Measurements from ENCODE around the gene TRPM8. TPM values are rescaled to one million over a fixed set of nuclear protein-coding genes. Genes with fewer than 3 reads are reported as not detected.

The TRPM8 gene
- total and polyA plus RNA-seq, 2 of the 13 experiments (the other 11 are each of a cell fraction or from before 2014, with no cell fraction given): 0.12 TPM; not detected in 1

DNA sequence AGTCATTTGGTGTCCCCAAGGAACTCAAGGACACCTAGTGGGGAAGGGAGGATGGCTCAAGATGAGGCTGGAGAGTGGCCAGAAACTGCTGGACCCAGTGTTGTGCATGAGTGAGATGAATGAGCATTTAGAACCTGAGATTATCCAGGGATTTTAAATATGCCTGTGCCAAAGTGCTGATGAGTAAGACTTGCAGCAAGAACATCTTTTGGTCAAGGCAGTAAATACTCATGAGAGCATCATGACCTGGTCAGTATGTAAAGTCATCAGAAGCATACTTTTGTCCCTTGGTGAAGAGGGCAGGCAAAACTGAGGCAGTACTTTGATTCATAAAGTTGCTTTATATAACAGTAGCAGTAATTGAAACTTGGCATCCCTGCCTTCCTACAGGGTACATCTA lies 130.2 kb downstream of the TRPM8 start:
- Histone ChIP-seq H3K4me2 (ENCODE audit: low read depth, low read length) (no peak overlapping the region), H3K27ac (ENCODE audit: extremely low read length, insufficient read depth, low read length) (no peak overlapping the region), H3K4me3 (replicated peaks in 1 of 3; ENCODE audit: insufficient read depth in 1 of 3, low read depth in 2 of 3, low read length in 3 of 3) (no peak overlapping the region), H2AFZ (ENCODE audit: low read length) (no peak overlapping the region), H3K4me1 (ENCODE audit: insufficient read depth, low read length) (no peaks in the 10 kb centered on the region), H3K36me3 (replicated peaks in 1 of 2; ENCODE audit: control insufficient read depth in 1 of 2, insufficient read depth in 2 of 2, low read length in 2 of 2) (no peaks in the 10 kb centered on the region), H3K9me3 (ENCODE audit: low read length) (no peaks in the 10 kb centered on the region), H3K79me2 (ENCODE audit: insufficient read depth, low read length) (no peaks in the 10 kb centered on the region), H3K27me3 (ENCODE audit: control insufficient read depth in 1 of 2, insufficient read depth in 2 of 2, low read length in 2 of 2) (no peaks in the 10 kb centered on the region), H3K9ac (ENCODE audit: insufficient read depth, low read depth, low read length) (no peak overlapping the region), H4K20me1 (ENCODE audit: insufficient read depth, low read length) (no peaks in the 10 kb centered on the region)
- FAIRE-seq: no peak
- ATAC-seq: no peak
- no peak for TF ChIP-seq SYNCRIP (IDR thresholded peaks at IDR 0.05; ENCODE audit: insufficient read depth, low read depth, low read length)
- TF ChIP-seq ZC3H4 (CRISPR knock-in tag; IDR thresholded peaks at IDR 0.05; ENCODE audit: borderline replicate concordance): no peak
- TF ChIP-seq ZNF629 (CRISPR knock-in tag; conservative IDR thresholded peaks at IDR 0.05): no peak
- DNase-seq (ENCODE audit: low spot score): no peak
- intact Hi-C loops (cut with micrococcal nuclease; ENCODE audit: unreplicated experiment): no loop called here
- CTCF ChIA-PET (ENCODE audit: low intra/inter-chr PET ratio, low total read pairs): no interaction called here
- POLR2A ChIA-PET: no interaction called here
- in situ Hi-C loops (cut with HindIII; ENCODE audit: extremely low pct_ligation_motif_present, low pct_unique_long_range_greater_than_20kb): no loop called here
- BruUV-seq (replicated peaks): no TSS peak

DNA sequence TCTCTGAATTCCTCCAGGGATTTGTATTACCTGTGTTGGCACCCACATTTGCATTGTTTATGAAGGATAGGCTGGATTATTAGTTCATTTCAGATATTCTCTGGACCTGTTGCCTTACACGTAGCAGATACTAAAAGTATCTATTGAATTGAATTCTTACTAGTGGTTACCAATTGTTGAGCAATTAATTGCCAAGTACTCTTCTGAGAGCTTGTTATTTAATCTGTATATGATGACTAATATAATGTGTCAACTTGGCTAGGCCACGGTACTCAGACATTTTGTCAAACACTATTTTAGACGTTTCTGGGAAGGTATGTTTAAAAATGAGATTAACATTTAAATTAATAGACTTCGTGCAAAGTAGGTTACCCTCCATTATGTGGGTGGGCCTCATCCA lies 130.9 kb downstream of the TRPM8 start:
- 18% methylated on average over 4 of the region's 4 CpGs for WGBS (ENCODE audit: low lambda C conversion rate)
- no peak for DNase-seq (ENCODE audit: low spot score)
- Histone ChIP-seq H3K4me1 (ENCODE audit: insufficient read depth, low read length) (no peaks in the 10 kb centered on the region), H3K4me2 (ENCODE audit: low read depth, low read length) (no peak overlapping the region), H3K36me3 (replicated peaks in 1 of 2; ENCODE audit: control insufficient read depth in 1 of 2, insufficient read depth in 2 of 2, low read length in 2 of 2) (no peaks in the 10 kb centered on the region), H3K4me3 (replicated peaks in 1 of 3; ENCODE audit: insufficient read depth in 1 of 3, low read depth in 2 of 3, low read length in 3 of 3) (no peak overlapping the region), H3K27me3 (ENCODE audit: control insufficient read depth in 1 of 2, insufficient read depth in 2 of 2, low read length in 2 of 2) (no peaks in the 10 kb centered on the region), H3K9ac (ENCODE audit: insufficient read depth, low read depth, low read length) (no peak overlapping the region), H2AFZ (ENCODE audit: low read length) (no peak overlapping the region), H3K9me3 (ENCODE audit: low read length) (no peaks in the 10 kb centered on the region), H4K20me1 (ENCODE audit: insufficient read depth, low read length) (no peaks in the 10 kb centered on the region), H3K27ac (ENCODE audit: extremely low read length, insufficient read depth, low read length) (no peak overlapping the region), H3K79me2 (ENCODE audit: insufficient read depth, low read length) (no peaks in the 10 kb centered on the region)
- no peak for ATAC-seq
- CTCF ChIA-PET (ENCODE audit: low intra/inter-chr PET ratio, low total read pairs): no interaction called here
- no peak for FAIRE-seq
- POLR2A ChIA-PET: no interaction called here
- no TSS peak for BruUV-seq (replicated peaks)
- in situ Hi-C loops (cut with HindIII; ENCODE audit: extremely low pct_ligation_motif_present, low pct_unique_long_range_greater_than_20kb): no loop called here
- no peak for TF ChIP-seq SYNCRIP (IDR thresholded peaks at IDR 0.05; ENCODE audit: insufficient read depth, low read depth, low read length)
- TF ChIP-seq USF2 (IDR thresholded peaks at IDR 0.05; ENCODE audit: low read depth, low read length): no peak
- no peak for TF ChIP-seq USF2 (CRISPR knock-in tag; IDR thresholded peaks at IDR 0.05; ENCODE audit: borderline replicate concordance)
- intact Hi-C loops (cut with micrococcal nuclease; ENCODE audit: unreplicated experiment): no loop called here
